Measurements from ENCODE around the gene BABAM2. TPM values are rescaled to one million over a fixed set of nuclear protein-coding genes. Genes with fewer than 3 reads are reported as not detected.

The BABAM2 gene
- total and polyA plus RNA-seq, 7 donors, result 22.9 to 52.3 (median 25.2) TPM

GRCh38 chr2:28095622-28096021 is 205.1 kb downstream of the BABAM2 start:
- 96 to 97% methylated on average over 2 of the region's 2 CpGs for WGBS, 2 donors
- intact Hi-C loops (cut with DNase I), result loop anchor here (5.0 kb wide), 1 partner anchor 37 kb away; no protein-coding TSS in a partner anchor

GRCh38 chr2:28096421-28096820 is 205.9 kb downstream of the BABAM2 start:
- Histone ChIP-seq H3K4me1 (peaks cover 0 to 4% (median 0%) of the 10 kb centered on the region in 4 donors), H3K27me3 (no peaks in the 10 kb centered on the region), H3K27ac (no peak overlapping the region), H3K4me3 (no peak overlapping the region), H3K36me3 (no peaks in the 10 kb centered on the region), H3K9me3 (no peaks in the 10 kb centered on the region)
- no peak for TF ChIP-seq POLR2AphosphoS5 (IDR thresholded peaks at IDR 0.05)
- TF ChIP-seq CTCF (IDR thresholded peaks at IDR 0.05), result no peak
- no peak for TF ChIP-seq EP300 (IDR thresholded peaks at IDR 0.05)
- TF ChIP-seq POLR2A (IDR thresholded peaks at IDR 0.05), result no peak
- DNase-seq, result no peak
- 93 to 98% methylated on average over 2 of the region's 2 CpGs for WGBS, 2 donors
- intact Hi-C loops (cut with DNase I), result loop anchor here (5.0 kb wide), 1 partner anchor 36 kb away; no protein-coding TSS in a partner anchor

More at GRCh38 chr2:28095622-28096021, 205.1 kb downstream of the BABAM2 start:
- DNase-seq, result no peak
- H3K9me3 ChIP-seq, result no peaks in the 10 kb centered on the region
- TF ChIP-seq POLR2A (IDR thresholded peaks at IDR 0.05), result no peak
- TF ChIP-seq CTCF (IDR thresholded peaks at IDR 0.05), result no peak
- TF ChIP-seq POLR2AphosphoS5 (IDR thresholded peaks at IDR 0.05), result no peak
- H3K4me3 ChIP-seq, result no peak overlapping the region
- peak overlapping the region in 1 of 4 donors; percentile 26 for H3K27ac ChIP-seq
- peaks cover 0 to 4% (median 0%) of the 10 kb centered on the region in 4 donors for H3K4me1 ChIP-seq
- H3K27me3 ChIP-seq, result no peaks in the 10 kb centered on the region
- H3K36me3 ChIP-seq, result no peaks in the 10 kb centered on the region

GRCh38 chr2:28098501-28099225 is 208.1 kb downstream of the BABAM2 start:
- H3K27me3 ChIP-seq, result no peaks in the 10 kb centered on the region

GRCh38 chr2:28101123-28101522 is 210.6 kb downstream of the BABAM2 start:
- TF ChIP-seq POLR2AphosphoS5 (IDR thresholded peaks at IDR 0.05) (no peak), CTCF (IDR thresholded peaks at IDR 0.05) (no peak), EP300 (IDR thresholded peaks at IDR 0.05) (no peak), POLR2A (IDR thresholded peaks at IDR 0.05) (no peak)
- no peak for DNase-seq
- Histone ChIP-seq H3K27ac (no peak overlapping the region), H3K27me3 (no peaks in the 10 kb centered on the region), H3K4me3 (no peak overlapping the region), H3K4me1 (peaks cover 0 to 5% (median 0%) of the 10 kb centered on the region in 4 donors), H3K9me3 (no peaks in the 10 kb centered on the region), H3K36me3 (no peaks in the 10 kb centered on the region)
- WGBS, 2 donors, result 89 to 94% methylated on average over 2 of the region's 2 CpGs
- intact Hi-C loops (cut with DNase I), result no loop called here

More at GRCh38 chr2:28098501-28099225, 208.1 kb downstream of the BABAM2 start:
- Histone ChIP-seq H3K36me3 (no peaks in the 10 kb centered on the region), H3K27ac (no peak overlapping the region), H3K4me1 (peaks cover 0 to 5% (median 2%) of the 10 kb centered on the region in 4 donors), H3K4me3 (no peak overlapping the region), H3K9me3 (no peaks in the 10 kb centered on the region)
- TF ChIP-seq EP300 (IDR thresholded peaks at IDR 0.05) (no peak), CTCF (IDR thresholded peaks at IDR 0.05) (no peak), POLR2A (IDR thresholded peaks at IDR 0.05) (no peak), POLR2AphosphoS5 (IDR thresholded peaks at IDR 0.05) (no peak)
- intact Hi-C loops (cut with DNase I), result loop anchor here (5.0 kb wide), 1 partner anchor 34 kb away; no protein-coding TSS in a partner anchor
- WGBS, 2 donors, result 90 to 91% methylated on average over 4 of the region's 4 CpGs
- DNase-seq, result no peak

Measured in sigmoid colon (tissue), 7 donors.